Mucosa of descending colon (tissue), 3 donors: ENCODE data around the gene HPS4. TPM values are rescaled to one million over a fixed set of nuclear protein-coding genes. Genes with fewer than 3 reads are reported as not detected.

Source experiments
- ATAC-seq: fragments of 200-7000 bp; cut with Tn5 transposase; one replicate; pipeline ENCODE4 v1.9.1; 2020; ENCODE audit warnings: mild to moderate bottlenecking, moderate library complexity
- DNase-seq, 3 donors: peaks; one replicate each; pipeline ENCODE4 v3.0.0-alpha.2; 2020
- H3K36me3 ChIP-seq: fragments of 200-600 bp; one replicate; pipeline ENCODE4 v1.8.0; 2021; ENCODE audit warnings: low read depth, mild to moderate bottlenecking
- H3K4me1 ChIP-seq: fragments of 200-600 bp; one replicate; pipeline ENCODE4 v1.8.0; 2021; ENCODE audit warnings: low read depth, mild to moderate bottlenecking
- H3K4me3 ChIP-seq: fragments of 200-600 bp; one replicate; pipeline ENCODE4 v1.8.0; 2021; ENCODE audit warnings: mild to moderate bottlenecking
- H3K9me3 ChIP-seq: fragments of 200-600 bp; one replicate; pipeline ENCODE4 v1.8.0; 2021; ENCODE audit warnings: mild to moderate bottlenecking
- intact Hi-C, 2 donors: fragments of 100-400 bp; cut with DNase I in 1 of 2; cut with micrococcal nuclease in 1 of 2; formaldehyde crosslinking; loops; one replicate each; pipeline versions ENCODE4 v1.11.0 to v1.11.1; 2022; cut with DNase I, micrococcal nuclease
- total RNA-seq, 3 donors: library from RNA; stranded (reverse); fragmentation: NEBNext Ultra II Directional in 2 of 3; extraction: Animal tissue kit (Norgen Biotek cat#: 25700) in 2 of 3; gene quantifications; one replicate each; pipeline versions ENCODE4 v1.2.1 to v1.2.4, GENCODE V29; 2021 to 2023
- TF ChIP-seq, protein P1 (sequence below): fragments of 200-600 bp; IDR thresholded peaks from one replicate; pipeline ENCODE4 v1.8.0; 2022; ENCODE audit warnings: antibody characterized with exemption, mild to moderate bottlenecking
- donor health status: DM: no; HTN: no; CAD: no; lungs with moderate emphysema.
- donor health status: DM: no; HTN: no; CAD: no.
- donor health status: DM: no; HTN: yes; CAD: no.

HPS4 gene
- total RNA-seq, 3 donors from 2014 or later: 28.6 to 29.2 (median 28.9) TPM

DNA sequence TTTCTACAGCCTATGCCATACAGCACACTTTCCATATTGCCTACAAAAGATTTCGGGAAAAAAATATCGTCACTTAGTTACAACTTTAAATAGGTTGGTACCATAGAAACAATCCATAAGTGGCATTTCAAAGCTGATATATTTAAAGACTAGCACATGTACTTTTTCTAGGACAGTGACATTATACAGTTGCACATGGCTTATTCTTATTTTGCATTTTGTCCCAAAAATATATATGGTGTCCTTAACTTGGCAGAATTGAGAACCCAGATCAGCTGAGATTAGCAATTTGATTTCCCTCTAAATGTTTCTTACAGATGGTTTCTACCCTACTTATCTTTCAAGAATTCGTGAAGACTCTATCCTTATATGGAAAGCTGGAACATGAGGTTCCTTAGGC lies 32.3 kb upstream of the HPS4 start:
- intact Hi-C loops: no loop called here

DNA sequence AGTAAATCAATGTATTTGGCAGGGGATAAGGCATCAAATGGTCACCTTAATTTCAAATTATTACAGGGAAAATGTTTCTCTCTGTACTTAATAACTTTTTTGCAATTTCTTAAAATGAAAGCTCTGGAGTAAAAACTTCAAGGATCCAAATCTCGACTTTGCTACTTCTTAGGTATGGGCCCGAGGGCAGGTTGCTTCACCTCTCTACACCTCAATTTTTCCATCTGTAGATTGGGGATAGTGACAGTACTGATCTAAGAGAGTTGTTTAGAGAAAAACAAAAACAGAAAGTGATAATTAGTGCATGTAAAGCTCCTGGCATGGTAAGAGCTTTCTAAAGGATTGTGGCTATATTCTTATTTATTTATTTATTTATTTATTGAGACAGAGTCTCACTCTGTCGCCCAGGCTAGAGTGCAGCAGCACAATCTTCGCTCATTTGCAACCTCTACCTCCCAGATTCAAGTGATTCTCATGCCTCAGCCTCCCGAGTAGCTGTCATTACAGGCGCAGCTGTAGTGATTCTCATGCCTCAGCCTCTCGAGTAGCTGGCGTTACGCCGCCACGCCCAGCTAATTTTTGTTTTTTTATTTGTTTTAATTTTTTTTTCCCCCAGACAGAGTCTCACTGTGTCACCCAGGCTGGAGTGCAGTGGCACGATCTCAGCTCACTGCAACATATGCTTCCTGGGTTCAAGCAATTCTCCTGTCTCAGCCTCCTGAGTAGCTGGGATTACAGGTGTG lies 31.0 kb upstream of the HPS4 start:
- TF ChIP-seq, protein P1, sequence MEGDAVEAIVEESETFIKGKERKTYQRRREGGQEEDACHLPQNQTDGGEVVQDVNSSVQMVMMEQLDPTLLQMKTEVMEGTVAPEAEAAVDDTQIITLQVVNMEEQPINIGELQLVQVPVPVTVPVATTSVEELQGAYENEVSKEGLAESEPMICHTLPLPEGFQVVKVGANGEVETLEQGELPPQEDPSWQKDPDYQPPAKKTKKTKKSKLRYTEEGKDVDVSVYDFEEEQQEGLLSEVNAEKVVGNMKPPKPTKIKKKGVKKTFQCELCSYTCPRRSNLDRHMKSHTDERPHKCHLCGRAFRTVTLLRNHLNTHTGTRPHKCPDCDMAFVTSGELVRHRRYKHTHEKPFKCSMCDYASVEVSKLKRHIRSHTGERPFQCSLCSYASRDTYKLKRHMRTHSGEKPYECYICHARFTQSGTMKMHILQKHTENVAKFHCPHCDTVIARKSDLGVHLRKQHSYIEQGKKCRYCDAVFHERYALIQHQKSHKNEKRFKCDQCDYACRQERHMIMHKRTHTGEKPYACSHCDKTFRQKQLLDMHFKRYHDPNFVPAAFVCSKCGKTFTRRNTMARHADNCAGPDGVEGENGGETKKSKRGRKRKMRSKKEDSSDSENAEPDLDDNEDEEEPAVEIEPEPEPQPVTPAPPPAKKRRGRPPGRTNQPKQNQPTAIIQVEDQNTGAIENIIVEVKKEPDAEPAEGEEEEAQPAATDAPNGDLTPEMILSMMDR: no peak
- Histone ChIP-seq H3K9me3 (no peaks in the 10 kb centered on the region), H3K4me3 (no peak overlapping the region), H3K4me1 (peaks cover 14% of the 10 kb centered on the region), H3K36me3 (no peaks in the 10 kb centered on the region)
- DNase-seq (no peak), ATAC-seq (no peak)
- intact Hi-C loops: no loop called here

More for the DNA sequence above, 32.3 kb upstream of the HPS4 start:
- Histone ChIP-seq H3K4me3 (no peak overlapping the region), H3K9me3 (no peaks in the 10 kb centered on the region), H3K4me1 (peaks cover 14% of the 10 kb centered on the region), H3K36me3 (no peaks in the 10 kb centered on the region)
- no peak for DNase-seq
- no peak for ATAC-seq
- TF ChIP-seq, protein P1: no peak

DNA sequence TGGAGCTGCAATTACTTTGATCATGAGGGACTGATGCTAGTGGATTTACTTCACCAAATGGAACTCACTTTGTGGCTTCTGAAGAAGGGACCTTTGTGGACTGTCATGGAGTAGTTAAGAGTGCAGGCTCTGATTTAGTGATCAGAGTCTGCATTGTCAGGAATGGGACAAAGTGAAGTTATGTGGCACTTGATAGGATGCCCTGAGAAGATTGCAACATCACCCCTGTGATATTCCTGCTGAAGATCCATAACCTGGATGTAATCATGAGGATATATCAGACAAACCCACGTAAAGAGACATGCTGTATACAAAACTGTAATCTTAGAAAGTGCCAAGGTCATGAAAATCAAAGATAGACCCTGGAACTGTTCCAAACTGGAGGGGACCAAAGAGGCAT lies 30.3 kb upstream of the HPS4 start:
- peaks cover 14% of the 10 kb centered on the region for H3K4me1 ChIP-seq
- no peak for ATAC-seq
- H3K36me3 ChIP-seq: no peaks in the 10 kb centered on the region
- H3K9me3 ChIP-seq: no peaks in the 10 kb centered on the region
- no peak for DNase-seq
- intact Hi-C loops: no loop called here
- no peak overlapping the region for H3K4me3 ChIP-seq
- TF ChIP-seq, protein P1: no peak

DNA sequence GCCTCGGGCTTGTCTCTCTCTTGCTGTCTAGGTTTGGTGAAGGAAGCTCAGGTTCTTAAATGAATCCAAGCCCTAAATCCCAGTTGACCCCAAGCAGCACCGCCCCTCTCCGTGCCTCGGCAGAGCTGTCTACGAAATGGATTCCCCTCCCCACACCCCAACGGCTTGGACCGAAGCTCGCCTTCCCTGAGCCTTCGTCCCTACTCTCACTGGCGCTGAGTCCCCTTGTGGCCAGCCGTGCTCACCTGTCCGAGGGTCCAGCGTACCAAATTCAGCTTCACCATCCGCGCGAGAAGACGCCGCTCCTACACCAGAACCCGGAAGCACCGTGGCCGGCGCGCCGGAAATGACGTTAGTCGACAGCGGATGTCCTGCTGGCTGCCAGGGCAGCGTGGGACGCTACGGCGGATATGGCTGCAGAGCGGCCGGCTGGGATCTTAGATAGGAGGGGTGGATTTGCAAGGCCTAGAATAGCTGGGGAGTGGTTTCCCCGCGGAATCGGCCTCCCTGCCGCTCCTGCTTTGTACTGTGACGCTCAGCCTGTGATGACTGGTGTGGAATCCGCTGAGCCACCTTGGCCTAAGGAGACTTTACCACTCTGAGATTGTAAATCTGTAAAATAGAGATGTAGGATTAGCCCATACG lies 28.7 kb upstream of the HPS4 start, which contains the start of gene TFIP11:
Gene TFIP11, minus strand, starts transcription at position 325 of the 645 bp plus-strand sequence. CDS start 2,201 bp downstream, outside the sequence.
- Histone ChIP-seq H3K36me3 (no peaks in the 10 kb centered on the region), H3K4me3 (peak within 1 kb of the TSS; percentile 79), H3K4me1 (peaks cover 14% of the 10 kb centered on the region), H3K9me3 (no peaks in the 10 kb centered on the region)
- ATAC-seq (peak; percentile 100), DNase-seq (peak; percentile 96 to 99 (median 97))
- intact Hi-C loops: no loop called here
- TF ChIP-seq, protein P1: no peak

DNA sequence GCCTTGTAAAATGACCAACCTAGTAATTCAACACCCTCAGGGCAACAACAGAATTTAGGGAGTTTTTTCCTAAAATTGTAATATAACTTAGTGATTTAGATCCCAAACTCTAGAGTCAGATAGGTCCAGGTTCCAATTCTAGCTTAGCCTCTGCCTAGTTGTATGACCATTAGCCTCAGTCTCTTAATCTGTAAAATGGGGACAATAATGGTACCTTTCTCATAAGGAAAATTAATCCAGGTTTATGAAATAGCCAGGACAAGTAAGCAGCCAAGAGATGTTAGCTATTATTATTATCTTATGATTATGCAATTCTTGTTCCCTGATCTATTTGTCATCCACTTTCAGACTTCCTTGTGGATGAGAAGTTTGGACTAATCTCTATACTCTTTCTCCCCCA lies 24.6 kb upstream of the HPS4 start:
- Histone ChIP-seq H3K4me3 (no peak overlapping the region), H3K9me3 (no peaks in the 10 kb centered on the region), H3K4me1 (peaks cover 12% of the 10 kb centered on the region), H3K36me3 (peaks cover 3% of the 10 kb centered on the region)
- ATAC-seq: no peak
- TF ChIP-seq, protein P1: no peak
- intact Hi-C loops: no loop called here
- no peak for DNase-seq
